Dermis microvascular lymphatic vessel endothelial cell (primary cell): ENCODE results near the gene PODN. TPM values are rescaled to one million over a fixed set of nuclear protein-coding genes. Genes with fewer than 3 reads are reported as not detected.

ENCODE experiments used
- DNase-seq, 2 donors: peaks; one replicate each; pipeline versions ENCODE4 v3.0.0 to v3.0.0-alpha.2; 2010; ENCODE audit warnings: low read depth in 2 of 2
- total RNA-seq: library from RNA; depleted of rRNA; stranded (reverse); fragments of >200 nt; gene quantifications from 2 replicates; pipeline ENCODE4 v1.2.1, GENCODE V29; 2014

The PODN gene
- total RNA-seq, 1 donor from 2014 or later, result 0.13 TPM

DNA sequence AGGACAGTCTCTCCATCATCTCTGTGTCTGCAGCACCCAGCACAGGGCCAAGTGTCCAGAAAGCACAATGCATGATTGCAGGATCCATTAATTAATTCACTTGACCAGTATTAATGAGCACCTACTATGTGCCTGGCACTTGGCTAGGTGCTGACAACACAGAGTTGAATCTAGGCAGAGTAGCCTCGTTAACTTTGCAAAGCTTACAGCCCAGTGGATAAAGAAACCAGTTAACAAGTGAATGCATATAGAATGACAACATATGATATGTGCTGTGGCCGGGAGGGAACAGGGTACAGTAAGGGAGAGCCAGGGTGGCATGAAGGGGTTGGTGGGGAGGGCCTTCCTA is 69.6 kb downstream of the PODN start:
- no peak for DNase-seq

DNA sequence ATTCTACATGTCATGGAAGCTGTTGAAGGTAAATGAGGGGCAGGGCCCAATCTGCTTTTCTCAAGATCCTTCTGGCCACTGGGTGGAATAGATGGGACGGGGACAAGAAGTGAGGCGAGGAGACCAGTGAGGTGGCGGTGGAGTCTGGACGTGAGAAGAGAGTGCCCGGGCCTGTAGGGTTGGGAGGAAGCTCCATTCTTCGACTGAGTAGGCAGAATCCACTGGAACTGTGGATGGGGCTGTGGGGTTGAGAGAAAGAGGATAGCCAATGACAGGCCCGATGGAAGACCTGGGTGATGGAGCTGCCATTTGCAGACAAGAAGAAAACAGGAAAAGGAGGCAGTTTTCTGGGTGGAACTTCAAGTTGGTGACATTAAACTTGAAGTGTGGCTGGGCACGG is 70.2 kb downstream of the PODN start:
- no peak for DNase-seq

DNA sequence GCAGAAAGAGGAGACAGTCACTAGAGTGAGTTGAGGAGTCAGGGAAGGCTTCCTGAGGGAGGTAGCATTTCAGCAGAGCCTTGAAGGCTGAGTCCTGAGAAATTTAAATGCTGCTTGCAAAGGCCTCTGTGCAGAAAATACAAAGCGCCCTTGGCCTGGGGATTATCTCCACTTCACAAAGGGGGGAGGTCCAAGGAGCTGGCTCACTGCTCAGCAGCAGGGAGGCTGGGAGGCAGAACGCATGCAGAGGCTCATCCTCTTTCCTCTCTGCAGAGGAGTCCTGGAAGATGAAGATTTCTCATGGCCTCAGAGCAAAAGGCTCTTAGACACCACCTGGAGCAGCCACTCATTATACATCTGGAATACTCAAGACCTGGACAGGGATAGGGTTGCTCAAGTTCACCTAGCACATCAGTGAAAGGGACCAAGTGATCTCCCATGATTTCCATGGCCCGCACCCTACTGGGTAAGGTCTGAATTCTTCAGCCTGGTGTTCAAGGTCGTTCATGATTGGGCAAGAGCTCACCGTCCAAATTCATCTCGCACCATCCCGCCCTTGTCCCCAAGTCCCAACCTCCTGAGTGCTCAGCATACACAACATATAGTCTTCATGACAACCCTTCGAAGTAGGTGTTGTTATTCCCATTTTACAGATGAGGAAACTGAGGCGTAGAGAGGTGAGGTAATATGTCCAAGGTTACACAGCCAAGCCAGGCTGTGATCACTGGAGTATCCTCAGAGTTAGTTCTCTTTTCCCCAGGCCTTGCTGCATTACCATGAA is 71.4 kb downstream of the PODN start:
- DNase-seq, result no peak

DNA sequence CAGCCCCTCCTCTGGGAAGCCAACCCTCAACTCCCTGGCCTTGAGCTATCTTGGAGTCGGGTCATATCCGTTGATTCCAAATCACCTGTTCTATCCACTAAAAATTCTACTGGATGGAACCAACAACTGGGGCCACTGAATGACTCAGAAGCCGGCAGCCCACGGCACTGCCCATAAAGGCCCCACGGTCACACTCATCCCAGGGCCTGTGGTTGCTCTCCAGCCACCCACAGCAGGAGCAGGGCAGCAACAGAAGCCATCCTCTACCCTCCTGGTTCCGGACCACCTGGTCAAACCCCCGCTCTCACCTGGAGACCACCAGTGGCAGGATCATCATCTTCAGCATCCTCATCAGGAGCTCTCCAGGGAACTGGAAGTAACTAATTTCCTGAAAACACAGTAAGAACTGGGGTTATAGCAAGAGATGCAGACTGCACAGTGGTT is 72.1 kb downstream of the PODN start:
- no peak for DNase-seq

Other genes with a start within 250 kb of the PODN start
- gene ZYG11A, start 219.5 kb upstream of the PODN start, total RNA-seq, result 0.13 TPM in 2 replicates
- 7.3 and 10.0 TPM in 2 replicates for gene ECHDC2, start 140.5 kb upstream of the PODN start, total RNA-seq
- gene SCP2, start 134.9 kb upstream of the PODN start, total RNA-seq, result 86.7 and 100 TPM in 2 replicates
- not detected in 2 replicates for gene SLC1A7, start 80.4 kb downstream of the PODN start, total RNA-seq
- gene CPT2, start 134.6 kb downstream of the PODN start, total RNA-seq, result 8.7 and 12.3 TPM in 2 replicates
- gene CZIB, start 158.4 kb downstream of the PODN start, total RNA-seq, result 30.6 and 33.4 TPM in 2 replicates
- 37.8 and 38.1 TPM in 2 replicates for gene MAGOH, start 176.3 kb downstream of the PODN start, total RNA-seq